ENCODE results near the gene TTLL5.

DNA sequence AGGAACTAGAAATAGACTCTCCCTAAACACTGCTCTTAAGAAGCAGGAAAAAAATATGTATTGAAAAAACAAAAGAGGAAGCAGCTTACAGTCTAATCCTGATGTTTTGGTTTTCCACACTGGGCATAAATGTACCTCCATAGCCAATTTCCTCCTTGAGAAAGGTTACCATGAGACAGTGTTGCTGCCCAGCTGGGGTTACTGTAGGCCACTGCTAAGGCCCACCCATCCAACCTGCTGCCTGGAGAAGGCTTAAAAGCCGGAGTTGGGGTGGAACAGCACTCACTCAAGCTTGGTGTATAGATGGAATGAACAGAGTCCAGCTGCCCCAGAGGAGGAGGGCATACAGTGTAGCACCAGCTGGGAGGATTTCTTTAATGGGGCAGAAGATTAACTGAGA is 41.5 kb upstream of the TTLL5 start:
- TF ChIP-seq TARDBP (IDR thresholded peaks at IDR 0.05) (no peak), SUZ12 (IDR thresholded peaks at IDR 0.05) (no peak), ZNF384 (IDR thresholded peaks at IDR 0.05) (no peak), L3MBTL2 (conservative IDR thresholded peaks at IDR 0.05) (no peak), CTBP1 (IDR thresholded peaks at IDR 0.05; ENCODE audit: borderline replicate concordance) (no peak), NFRKB (IDR thresholded peaks at IDR 0.05) (no peak), ARNT (IDR thresholded peaks at IDR 0.05) (no peak), SP1 (IDR thresholded peaks at IDR 0.05) (no peak), HDGF (IDR thresholded peaks at IDR 0.05; ENCODE audit: borderline replicate concordance) (no peak), FOXA1 (IDR thresholded peaks at IDR 0.05) (no peak)

All from HEK293T (cell line).